ENCODE data around the gene ALDH1A3.
"Not testable (repeated sequence)": the region's sequence is repeated elsewhere in the genome, so short reads cannot be mapped to it uniquely, and the experiment has no call there.

The ALDH1A3 gene

DNA sequence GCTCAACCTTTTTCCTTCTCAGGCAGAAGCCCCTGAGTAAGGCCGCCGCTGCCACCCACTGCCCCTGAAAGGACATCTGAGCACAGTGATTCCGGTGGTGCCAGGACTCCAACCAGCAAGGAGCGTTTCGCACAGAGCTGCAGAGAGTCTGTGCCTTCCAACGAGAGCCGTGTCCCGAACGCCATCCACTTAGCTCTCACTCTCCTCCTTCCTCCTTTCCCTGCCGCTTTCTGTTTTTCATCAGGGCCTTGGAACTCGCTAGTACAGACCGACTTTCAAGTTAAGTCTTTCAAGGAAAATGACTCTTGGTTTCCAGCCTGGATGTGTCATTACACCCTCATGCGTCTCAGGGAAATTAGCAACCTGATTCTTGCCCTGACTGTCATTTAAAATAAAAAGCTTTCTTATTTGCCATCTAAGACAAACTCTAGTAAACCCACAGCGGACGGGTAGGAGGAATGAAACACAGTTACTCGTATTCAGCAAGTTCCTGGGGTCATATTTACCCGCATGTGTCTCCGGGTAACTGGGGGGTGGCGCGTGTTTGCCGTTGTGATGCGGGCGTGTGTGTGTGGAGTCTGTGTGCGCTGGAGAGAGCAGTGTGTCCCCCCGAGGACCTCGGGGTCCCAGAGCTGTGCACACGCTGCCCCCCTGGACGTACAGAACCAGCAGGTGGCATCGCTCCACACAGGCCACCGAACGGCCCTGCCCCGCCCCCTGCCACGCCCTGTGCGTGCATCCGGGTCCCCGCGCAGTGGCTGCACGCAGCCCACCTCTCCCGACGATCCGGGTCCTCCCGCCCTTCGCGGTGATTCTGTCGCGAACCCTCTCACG, 30.4 kb upstream of the ALDH1A3 start:
- no peaks in the 10 kb centered on the region for H3K27me3 ChIP-seq (ENCODE audit: insufficient read depth, low read length)
- no peaks in the 10 kb centered on the region for H3K36me3 ChIP-seq (ENCODE audit: control insufficient read depth in 1 of 2, insufficient read depth in 2 of 2, low read length in 2 of 2)
- H3K14ac ChIP-seq (ENCODE audit: low read length): no peak overlapping the region
- H3K27ac ChIP-seq (ENCODE audit: low read depth, low read length): no peak overlapping the region
- no peak overlapping the region for H3K18ac ChIP-seq (ENCODE audit: low read length)
- no peak overlapping the region for H2BK120ac ChIP-seq (ENCODE audit: insufficient read depth, low read length, poor library complexity)
- no peak overlapping the region for H2AFZ ChIP-seq (ENCODE audit: insufficient read depth, low read length, poor library complexity)
- no peak overlapping the region for H2BK5ac ChIP-seq (ENCODE audit: low read depth, low read length, poor library complexity)
- no peaks in the 10 kb centered on the region for H3K79me1 ChIP-seq (ENCODE audit: low read length)
- H4K12ac ChIP-seq (ENCODE audit: low read depth, low read length): no peak overlapping the region
- WGBS (ENCODE audit: extremely low coverage, insufficient coverage, insufficient read length): no CpG with 5 or more reads among the region's 47 CpGs
- H3K23ac ChIP-seq (ENCODE audit: low read length): no peak overlapping the region
- peaks cover under 1 to 3% of the 10 kb centered on the region in 2 experiments for H3K4me1 ChIP-seq (ENCODE audit: control insufficient read depth in 1 of 2, insufficient read depth in 2 of 2, low read length in 2 of 2)
- H3K4ac ChIP-seq (ENCODE audit: low read depth, low read length): no peak overlapping the region
- no peak overlapping the region for H4K8ac ChIP-seq (ENCODE audit: low read depth, low read length)
- no peaks in the 10 kb centered on the region for H3K79me2 ChIP-seq (ENCODE audit: control insufficient read depth, insufficient read depth, low read length, poor library complexity)
- no peak overlapping the region for H3K9ac ChIP-seq (ENCODE audit: low read length)
- no peak overlapping the region for H2BK12ac ChIP-seq (ENCODE audit: low read length)
- H3K9me3 ChIP-seq (ENCODE audit: insufficient read depth, low read depth, low read length): peaks cover 4% of the 10 kb centered on the region
- no peak overlapping the region for H3K4me2 ChIP-seq (ENCODE audit: low read length)
- H3K4me3 ChIP-seq (ENCODE audit: low read depth, low read length): no peak overlapping the region
- peak; percentile 61 to 84 for DNase-seq
- no peak overlapping the region for H4K91ac ChIP-seq (ENCODE audit: low read depth, low read length)
- no peak overlapping the region for H2AK5ac ChIP-seq (ENCODE audit: low read length)

DNA sequence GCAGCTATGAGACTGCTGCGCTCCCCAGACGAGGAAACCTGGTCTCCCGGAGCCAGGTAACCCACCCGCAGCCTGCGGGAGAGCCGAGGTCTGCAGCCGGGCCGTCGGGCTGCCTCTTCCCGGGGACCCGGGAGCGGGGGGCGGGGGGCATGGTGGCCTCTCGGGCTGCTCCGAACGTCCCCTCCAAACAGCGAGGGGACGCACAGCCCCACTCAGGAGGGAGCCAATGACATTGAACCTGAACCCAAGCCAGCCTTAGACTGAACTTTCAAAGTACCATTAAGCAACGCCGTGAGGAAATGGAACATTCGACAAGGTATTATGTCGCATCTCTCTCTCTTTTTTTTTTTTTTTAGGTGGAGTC, 29.8 kb upstream of the ALDH1A3 start:
- Histone ChIP-seq H2BK120ac (ENCODE audit: insufficient read depth, low read length, poor library complexity) (no peak overlapping the region), H2BK5ac (ENCODE audit: low read depth, low read length, poor library complexity) (no peak overlapping the region), H3K9me3 (ENCODE audit: insufficient read depth, low read depth, low read length) (peaks cover 4% of the 10 kb centered on the region), H3K4me1 (ENCODE audit: control insufficient read depth in 1 of 2, insufficient read depth in 2 of 2, low read length in 2 of 2) (no peaks in the 10 kb centered on the region), H3K79me2 (ENCODE audit: control insufficient read depth, insufficient read depth, low read length, poor library complexity) (no peaks in the 10 kb centered on the region), H3K23ac (ENCODE audit: low read length) (no peak overlapping the region), H3K4ac (ENCODE audit: low read depth, low read length) (no peak overlapping the region), H2BK12ac (ENCODE audit: low read length) (no peak overlapping the region), H3K79me1 (ENCODE audit: low read length) (no peaks in the 10 kb centered on the region), H3K4me3 (ENCODE audit: low read depth, low read length) (no peak overlapping the region), H3K14ac (ENCODE audit: low read length) (no peak overlapping the region), H4K12ac (ENCODE audit: low read depth, low read length) (no peak overlapping the region), H3K4me2 (ENCODE audit: low read length) (no peak overlapping the region), H3K18ac (ENCODE audit: low read length) (no peak overlapping the region), H3K27ac (ENCODE audit: low read depth, low read length) (no peak overlapping the region), H3K27me3 (ENCODE audit: insufficient read depth, low read length) (no peaks in the 10 kb centered on the region), H2AK5ac (ENCODE audit: low read length) (no peak overlapping the region), H3K9ac (ENCODE audit: low read length) (no peak overlapping the region), H4K8ac (ENCODE audit: low read depth, low read length) (no peak overlapping the region), H3K36me3 (ENCODE audit: control insufficient read depth in 1 of 2, insufficient read depth in 2 of 2, low read length in 2 of 2) (no peaks in the 10 kb centered on the region), H4K91ac (ENCODE audit: low read depth, low read length) (no peak overlapping the region), H2AFZ (ENCODE audit: insufficient read depth, low read length, poor library complexity) (no peak overlapping the region)
- DNase-seq: peak in 1 of 2 donors; percentile 49
- no CpG with 5 or more reads among the region's 22 CpGs for WGBS (ENCODE audit: extremely low coverage, insufficient coverage, insufficient read length)

DNA sequence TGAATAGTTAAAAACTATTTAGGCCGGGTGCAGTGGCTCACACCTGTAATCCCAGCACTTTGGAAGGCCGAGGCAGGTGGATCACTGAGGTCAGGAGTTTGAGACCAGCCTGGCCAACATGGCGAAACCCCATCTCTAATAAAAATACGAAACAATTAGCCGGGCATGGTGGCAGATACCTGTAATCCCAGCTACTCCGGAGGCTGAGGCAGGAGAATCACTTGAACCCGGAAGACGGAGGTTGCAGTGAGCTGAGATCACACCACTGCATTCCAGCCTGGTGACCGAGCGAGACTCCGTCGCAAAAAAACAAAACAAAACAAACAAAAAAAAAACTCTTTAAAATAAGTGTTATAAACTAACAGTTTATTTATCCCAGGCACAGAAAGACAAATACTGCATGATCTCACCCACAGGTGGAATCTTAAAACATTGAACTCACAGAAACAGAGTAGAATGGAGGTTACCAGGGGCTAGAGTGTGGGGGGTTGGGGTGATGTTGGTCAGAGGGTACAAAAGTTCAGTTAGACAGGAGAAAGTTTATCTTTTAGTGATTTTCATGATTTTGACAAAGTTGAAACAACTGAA, 28.1 kb upstream of the ALDH1A3 start:
- H2BK120ac ChIP-seq (ENCODE audit: insufficient read depth, low read length, poor library complexity); H3K4me1 ChIP-seq (ENCODE audit: control insufficient read depth in 1 of 2, insufficient read depth in 2 of 2, low read length in 2 of 2); H4K12ac ChIP-seq (ENCODE audit: low read depth, low read length); H3K79me2 ChIP-seq (ENCODE audit: control insufficient read depth, insufficient read depth, low read length, poor library complexity); H3K4me2 ChIP-seq (ENCODE audit: low read length); H3K9me3 ChIP-seq (ENCODE audit: insufficient read depth, low read depth, low read length); H3K9ac ChIP-seq (ENCODE audit: low read length); H3K79me1 ChIP-seq (ENCODE audit: low read length); H3K27ac ChIP-seq (ENCODE audit: low read depth, low read length); H3K14ac ChIP-seq (ENCODE audit: low read length); H2BK12ac ChIP-seq (ENCODE audit: low read length); H3K27me3 ChIP-seq (ENCODE audit: insufficient read depth, low read length); H3K36me3 ChIP-seq (ENCODE audit: control insufficient read depth in 1 of 2, insufficient read depth in 2 of 2, low read length in 2 of 2); H2BK5ac ChIP-seq (ENCODE audit: low read depth, low read length, poor library complexity); H3K18ac ChIP-seq (ENCODE audit: low read length); H4K8ac ChIP-seq (ENCODE audit: low read depth, low read length); H2AK5ac ChIP-seq (ENCODE audit: low read length); H3K4me3 ChIP-seq (ENCODE audit: low read depth, low read length); H2AFZ ChIP-seq (ENCODE audit: insufficient read depth, low read length, poor library complexity); H4K91ac ChIP-seq (ENCODE audit: low read depth, low read length); H3K23ac ChIP-seq (ENCODE audit: low read length); H3K4ac ChIP-seq (ENCODE audit: low read depth, low read length): not testable (repeated sequence)
- WGBS (ENCODE audit: extremely low coverage, insufficient coverage, insufficient read length): no CpG with 5 or more reads among the region's 12 CpGs
- DNase-seq: peak in 1 of 2 donors; percentile 17

DNA sequence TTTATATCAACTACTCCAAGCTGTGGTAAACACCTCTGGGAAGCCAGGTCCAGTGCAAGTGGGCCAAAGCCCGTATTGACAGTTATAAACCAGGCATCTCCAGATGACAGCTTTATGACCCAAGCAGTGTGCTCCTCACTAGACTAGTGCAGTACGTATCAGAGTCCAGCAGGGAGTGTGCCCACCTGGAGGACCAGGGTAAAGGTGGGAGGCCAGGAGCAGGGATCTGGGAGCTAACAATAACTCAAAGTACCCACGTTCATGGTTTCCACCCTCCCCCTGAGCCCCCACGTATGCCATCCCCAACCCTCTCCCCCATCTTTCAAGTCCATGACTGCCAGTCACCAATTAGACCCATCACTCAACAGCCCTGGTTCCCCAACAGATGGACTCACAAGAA, 27.0 kb upstream of the ALDH1A3 start:
- Histone ChIP-seq H4K8ac (ENCODE audit: low read depth, low read length) (no peak overlapping the region), H3K4ac (ENCODE audit: low read depth, low read length) (no peak overlapping the region), H4K12ac (ENCODE audit: low read depth, low read length) (no peak overlapping the region), H3K79me2 (ENCODE audit: control insufficient read depth, insufficient read depth, low read length, poor library complexity) (no peaks in the 10 kb centered on the region), H3K27me3 (ENCODE audit: insufficient read depth, low read length) (no peaks in the 10 kb centered on the region), H3K27ac (ENCODE audit: low read depth, low read length) (no peak overlapping the region), H2BK12ac (ENCODE audit: low read length) (no peak overlapping the region), H2AFZ (ENCODE audit: insufficient read depth, low read length, poor library complexity) (no peak overlapping the region), H3K18ac (ENCODE audit: low read length) (no peak overlapping the region), H2AK5ac (ENCODE audit: low read length) (no peak overlapping the region), H2BK5ac (ENCODE audit: low read depth, low read length, poor library complexity) (no peak overlapping the region), H3K36me3 (ENCODE audit: control insufficient read depth in 1 of 2, insufficient read depth in 2 of 2, low read length in 2 of 2) (no peaks in the 10 kb centered on the region), H3K23ac (ENCODE audit: low read length) (no peak overlapping the region), H4K91ac (ENCODE audit: low read depth, low read length) (no peak overlapping the region), H3K4me1 (ENCODE audit: control insufficient read depth in 1 of 2, insufficient read depth in 2 of 2, low read length in 2 of 2) (no peaks in the 10 kb centered on the region), H3K4me2 (ENCODE audit: low read length) (no peak overlapping the region), H3K9ac (ENCODE audit: low read length) (no peak overlapping the region), H3K4me3 (ENCODE audit: low read depth, low read length) (no peak overlapping the region), H2BK120ac (ENCODE audit: insufficient read depth, low read length, poor library complexity) (no peak overlapping the region), H3K79me1 (ENCODE audit: low read length) (no peaks in the 10 kb centered on the region), H3K9me3 (ENCODE audit: insufficient read depth, low read depth, low read length) (peaks cover 4% of the 10 kb centered on the region), H3K14ac (ENCODE audit: low read length) (no peak overlapping the region)
- DNase-seq: no peak
- no CpG with 5 or more reads among the region's 4 CpGs for WGBS (ENCODE audit: extremely low coverage, insufficient coverage, insufficient read length)
